GM23338 (cell line): ENCODE measurements around the gene ETV3.

Experiments
- EZH2 ChIP-seq: fragments of 200-600 bp; sonication (generic); IDR thresholded peaks from one replicate; pipeline ENCODE4 v1.8.0; 2017; ENCODE audit warnings: antibody characterized with exemption, mild to moderate bottlenecking, low read depth; ENCODE audit not compliant: unreplicated experiment
- EZH2phosphoT487 ChIP-seq: fragments of 200-600 bp; sonication (generic); IDR thresholded peaks from one replicate; pipeline ENCODE4 v1.8.1; 2018; ENCODE audit warnings: antibody characterized with exemption; ENCODE audit not compliant: unreplicated experiment
- JUNB ChIP-seq: IDR thresholded peaks from one replicate; pipeline ENCODE4 v1.6.1; 2016; ENCODE audit warnings: antibody characterized with exemption; ENCODE audit not compliant: unreplicated experiment
- POLR2AphosphoS5 ChIP-seq: IDR thresholded peaks from 2 replicates; pipeline ENCODE4 v1.6.1; 2016; ENCODE audit warnings: antibody characterized with exemption, low read depth
- TF ChIP-seq, protein P1 (sequence below), 2 experiments: fragments of 200-600 bp in 1 of 2; sonication (generic) in 1 of 2; conservative IDR thresholded peaks; 2 replicates each; pipeline versions ENCODE4 v1.5.1 to v1.6.1; 2016 to 2017; ENCODE audit warnings: antibody characterized with exemption in 2 of 2, low read depth in 2 of 2, mild to moderate bottlenecking in 2 of 2, moderate library complexity in 1 of 2
- TF ChIP-seq, protein P2 (sequence below): IDR thresholded peaks from one replicate; pipeline ENCODE4 v1.6.1; 2018; ENCODE audit warnings: antibody characterized with exemption; ENCODE audit not compliant: unreplicated experiment

DNA sequence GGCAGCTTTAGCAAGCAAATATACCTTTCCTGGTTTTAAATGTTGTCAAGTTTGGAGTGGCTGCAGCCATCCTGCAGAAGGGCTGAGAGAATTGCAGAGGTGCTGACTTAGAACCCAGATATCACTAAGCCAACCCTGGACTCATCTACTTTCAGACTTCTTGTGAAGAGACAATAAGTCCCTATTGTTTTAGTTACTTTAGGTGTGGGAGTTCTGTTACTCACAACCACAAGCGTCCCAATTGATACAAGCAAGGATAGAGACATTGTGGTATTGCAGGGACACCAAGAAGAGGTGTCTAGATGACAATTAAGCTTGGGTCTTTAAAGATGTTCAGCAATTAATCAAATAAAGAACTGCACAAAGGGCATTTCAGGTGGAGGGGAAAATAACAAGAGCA is 8.8 kb upstream of the ETV3 start:
- TF ChIP-seq, protein P1, sequence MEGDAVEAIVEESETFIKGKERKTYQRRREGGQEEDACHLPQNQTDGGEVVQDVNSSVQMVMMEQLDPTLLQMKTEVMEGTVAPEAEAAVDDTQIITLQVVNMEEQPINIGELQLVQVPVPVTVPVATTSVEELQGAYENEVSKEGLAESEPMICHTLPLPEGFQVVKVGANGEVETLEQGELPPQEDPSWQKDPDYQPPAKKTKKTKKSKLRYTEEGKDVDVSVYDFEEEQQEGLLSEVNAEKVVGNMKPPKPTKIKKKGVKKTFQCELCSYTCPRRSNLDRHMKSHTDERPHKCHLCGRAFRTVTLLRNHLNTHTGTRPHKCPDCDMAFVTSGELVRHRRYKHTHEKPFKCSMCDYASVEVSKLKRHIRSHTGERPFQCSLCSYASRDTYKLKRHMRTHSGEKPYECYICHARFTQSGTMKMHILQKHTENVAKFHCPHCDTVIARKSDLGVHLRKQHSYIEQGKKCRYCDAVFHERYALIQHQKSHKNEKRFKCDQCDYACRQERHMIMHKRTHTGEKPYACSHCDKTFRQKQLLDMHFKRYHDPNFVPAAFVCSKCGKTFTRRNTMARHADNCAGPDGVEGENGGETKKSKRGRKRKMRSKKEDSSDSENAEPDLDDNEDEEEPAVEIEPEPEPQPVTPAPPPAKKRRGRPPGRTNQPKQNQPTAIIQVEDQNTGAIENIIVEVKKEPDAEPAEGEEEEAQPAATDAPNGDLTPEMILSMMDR (conservative IDR thresholded peaks at IDR 0.05; ENCODE audit: low read depth in 2 of 2): no peak
- TF ChIP-seq EZH2phosphoT487: no peak
- TF ChIP-seq JUNB: no peak
- no peak for TF ChIP-seq EZH2
- TF ChIP-seq, protein P2, sequence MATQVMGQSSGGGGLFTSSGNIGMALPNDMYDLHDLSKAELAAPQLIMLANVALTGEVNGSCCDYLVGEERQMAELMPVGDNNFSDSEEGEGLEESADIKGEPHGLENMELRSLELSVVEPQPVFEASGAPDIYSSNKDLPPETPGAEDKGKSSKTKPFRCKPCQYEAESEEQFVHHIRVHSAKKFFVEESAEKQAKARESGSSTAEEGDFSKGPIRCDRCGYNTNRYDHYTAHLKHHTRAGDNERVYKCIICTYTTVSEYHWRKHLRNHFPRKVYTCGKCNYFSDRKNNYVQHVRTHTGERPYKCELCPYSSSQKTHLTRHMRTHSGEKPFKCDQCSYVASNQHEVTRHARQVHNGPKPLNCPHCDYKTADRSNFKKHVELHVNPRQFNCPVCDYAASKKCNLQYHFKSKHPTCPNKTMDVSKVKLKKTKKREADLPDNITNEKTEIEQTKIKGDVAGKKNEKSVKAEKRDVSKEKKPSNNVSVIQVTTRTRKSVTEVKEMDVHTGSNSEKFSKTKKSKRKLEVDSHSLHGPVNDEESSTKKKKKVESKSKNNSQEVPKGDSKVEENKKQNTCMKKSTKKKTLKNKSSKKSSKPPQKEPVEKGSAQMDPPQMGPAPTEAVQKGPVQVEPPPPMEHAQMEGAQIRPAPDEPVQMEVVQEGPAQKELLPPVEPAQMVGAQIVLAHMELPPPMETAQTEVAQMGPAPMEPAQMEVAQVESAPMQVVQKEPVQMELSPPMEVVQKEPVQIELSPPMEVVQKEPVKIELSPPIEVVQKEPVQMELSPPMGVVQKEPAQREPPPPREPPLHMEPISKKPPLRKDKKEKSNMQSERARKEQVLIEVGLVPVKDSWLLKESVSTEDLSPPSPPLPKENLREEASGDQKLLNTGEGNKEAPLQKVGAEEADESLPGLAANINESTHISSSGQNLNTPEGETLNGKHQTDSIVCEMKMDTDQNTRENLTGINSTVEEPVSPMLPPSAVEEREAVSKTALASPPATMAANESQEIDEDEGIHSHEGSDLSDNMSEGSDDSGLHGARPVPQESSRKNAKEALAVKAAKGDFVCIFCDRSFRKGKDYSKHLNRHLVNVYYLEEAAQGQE: no peak
- TF ChIP-seq POLR2AphosphoS5: no peak
